IPS DF 4.7 (cell line): Measurements from ENCODE around the gene ZNF576.
"Not testable (repeated sequence)": the region's sequence is repeated elsewhere in the genome, so short reads cannot be mapped to it uniquely, and the experiment has no call there.

Experiments used
- DNase-seq: peaks from one replicate; pipeline ENCODE4 v3.0.0-alpha.2; 2013; ENCODE audit warnings: low spot score; ENCODE audit errors: extremely low read depth

The ZNF576 gene

GRCh38 chr19:43575156-43575950 is 21.0 kb upstream of the ZNF576 start, which contains the start of the genes PINLYP and XRCC1:
TSS of gene PINLYP (plus strand) at chr19:43575801. CDS start at chr19:43577192, 1,391 bp downstream.
TSS of gene XRCC1 (minus strand) at chr19:43575527. CDS start at chr19:43575458, 69 bp downstream.
- DNase-seq = peak; percentile 94

GRCh38 chr19:43575955-43576878 is 20.2 kb upstream of the ZNF576 start:
- no peak for DNase-seq

- no peak for DNase-seq
These were observed 17.6 kb upstream of the ZNF576 start for GRCh38 chr19:43578787-43579186.

- DNase-seq = no peak
These were observed 14.9 kb upstream of the ZNF576 start for GRCh38 chr19:43581467-43581866.

- DNase-seq = no peak
These were observed 13.9 kb upstream of the ZNF576 start for GRCh38 chr19:43582495-43582894.

- no peak for DNase-seq
These were observed 11.9 kb upstream of the ZNF576 start for GRCh38 chr19:43584484-43584883.

GRCh38 chr19:43586346-43586745 is 10.0 kb upstream of the ZNF576 start:
- DNase-seq = no peak

- DNase-seq = not testable (repeated sequence)
These were observed 9.4 kb upstream of the ZNF576 start for GRCh38 chr19:43587029-43587428.

- DNase-seq = no peak
These were observed 7.1 kb upstream of the ZNF576 start for GRCh38 chr19:43589277-43589676.

- DNase-seq = no peak
These were observed 6.7 kb upstream of the ZNF576 start for GRCh38 chr19:43589678-43590077.

GRCh38 chr19:43591904-43592772 is 4.3 kb upstream of the ZNF576 start:
- DNase-seq = no peak

- DNase-seq = no peak
These were observed 3.5 kb upstream of the ZNF576 start for GRCh38 chr19:43592800-43593350.

GRCh38 chr19:43594081-43594697 is 2.2 kb upstream of the ZNF576 start:
- DNase-seq = no peak

- peak; percentile 22 for DNase-seq
These were observed 1.4 kb upstream of the ZNF576 start for GRCh38 chr19:43594710-43595604.

GRCh38 chr19:43595605-43595998 is 793 bp upstream of the ZNF576 start:
- no peak for DNase-seq

GRCh38 chr19:43596842-43597461 is 557 bp downstream of the ZNF576 start:
- DNase-seq = no peak

GRCh38 chr19:43597876-43598275 is 1.5 kb downstream of the ZNF576 start:
- DNase-seq = no peak

GRCh38 chr19:43598445-43599240 is 2.2 kb downstream of the ZNF576 start:
- no peak for DNase-seq
